ENCODE results near the gene MEI1.

- no peak for TF ChIP-seq CTCF (IDR thresholded peaks at IDR 0.05)
- no peak for TF ChIP-seq POLR2AphosphoS5 (IDR thresholded peaks at IDR 0.05)
- TF ChIP-seq EP300 (IDR thresholded peaks at IDR 0.05): no peak
Observed at GRCh38 chr22:41745968-41746367, 46.7 kb downstream of the MEI1 start.
